Astrocyte (in vitro differentiated cells and primary cell): Measurements from ENCODE around the gene SF3B2. TPM values are rescaled to one million over a fixed set of nuclear protein-coding genes. Genes with fewer than 3 reads are reported as not detected.

ENCODE experiments used
- DNase-seq: peaks from one replicate; pipeline ENCODE4 v3.0.0-alpha.2; 2010; ENCODE audit warnings: low read depth
- FAIRE-seq: peaks from 2 replicates; lab custom pipeline; 2011; peaks lifted over from hg19 to GRCh38; lab: Jason Lieb, UNC
- H2AFZ ChIP-seq: 2 replicates; pipeline ENCODE4 v1.6.0; 2012; ENCODE audit warnings: low read depth, low read length, inconsistent platforms
- H3K27ac ChIP-seq: 2 replicates; pipeline ENCODE4 v1.5.1; 2011; ENCODE audit warnings: low read depth, low read length, inconsistent platforms
- H3K27me3 ChIP-seq: 2 replicates; pipeline ENCODE4 v1.6.0; 2011; ENCODE audit warnings: low read length, inconsistent platforms; ENCODE audit not compliant: insufficient read depth
- H3K36me3 ChIP-seq: 2 replicates; pipeline ENCODE4 v1.5.1; 2011; ENCODE audit warnings: low read length, inconsistent platforms; ENCODE audit not compliant: insufficient read depth
- H3K4me1 ChIP-seq: 2 replicates; pipeline ENCODE4 v1.5.1; 2011; ENCODE audit warnings: low read length, inconsistent platforms; ENCODE audit not compliant: insufficient read depth
- H3K4me2 ChIP-seq: 2 replicates; pipeline ENCODE4 v1.6.0; 2012; ENCODE audit warnings: low read length, inconsistent platforms
- H3K4me3 ChIP-seq: 2 replicates; pipeline ENCODE4 v1.5.1; 2011; ENCODE audit warnings: low read depth, mild to moderate bottlenecking, low read length, inconsistent platforms; ENCODE audit not compliant: insufficient read depth
- H3K79me2 ChIP-seq: 2 replicates; pipeline ENCODE4 v1.6.0; 2012; ENCODE audit warnings: mild to moderate bottlenecking, low read length, inconsistent platforms; ENCODE audit not compliant: insufficient read depth
- H3K9ac ChIP-seq: 2 replicates; pipeline ENCODE4 v1.6.0; 2012; ENCODE audit warnings: mild to moderate bottlenecking, low read length, inconsistent platforms
- H3K9me3 ChIP-seq: 2 replicates; pipeline ENCODE4 v1.5.1; 2012; ENCODE audit warnings: low read depth, mild to moderate bottlenecking, low read length, inconsistent platforms; ENCODE audit not compliant: insufficient read depth
- H4K20me1 ChIP-seq: 2 replicates; pipeline ENCODE4 v1.6.0; 2012; ENCODE audit warnings: low read length, inconsistent platforms; ENCODE audit not compliant: insufficient read depth
- H3K27ac Mint-ChIP-seq: one replicate; pipeline ENCODE4 v1.8.0; 2021; ENCODE audit warnings: mild to moderate bottlenecking, mixed read lengths; ENCODE audit not compliant: unreplicated experiment
- H3K27me3 Mint-ChIP-seq: one replicate; pipeline ENCODE4 v1.8.0; 2021; ENCODE audit warnings: low read depth, mixed read lengths; ENCODE audit not compliant: unreplicated experiment
- H3K36me3 Mint-ChIP-seq: one replicate; pipeline ENCODE4 v1.8.0; 2021; ENCODE audit warnings: low read depth, mixed read lengths; ENCODE audit not compliant: unreplicated experiment
- H3K4me1 Mint-ChIP-seq: one replicate; pipeline ENCODE4 v1.8.0; 2021; ENCODE audit warnings: low read depth, mixed read lengths; ENCODE audit not compliant: unreplicated experiment
- H3K4me3 Mint-ChIP-seq: one replicate; pipeline ENCODE4 v1.8.0; 2021; ENCODE audit warnings: mild to moderate bottlenecking, moderate library complexity, mixed read lengths; ENCODE audit not compliant: unreplicated experiment
- H3K9me3 Mint-ChIP-seq: one replicate; pipeline ENCODE4 v1.8.0; 2021; ENCODE audit warnings: mild to moderate bottlenecking, mixed read lengths; ENCODE audit not compliant: unreplicated experiment
- EZH2 ChIP-seq: IDR thresholded peaks from 2 replicates; pipeline ENCODE4 v1.6.1; 2012; ENCODE audit warnings: mild to moderate bottlenecking, low read length, inconsistent platforms; ENCODE audit not compliant: insufficient read depth
- total RNA-seq: library from RNA; stranded (reverse); gene quantifications from 2 replicates; pipeline ENCODE4 v1.2.1, GENCODE V29; 2021
- TF ChIP-seq, protein P1 (sequence below): IDR thresholded peaks from 2 replicates; pipeline ENCODE4 v1.5.1; 2011; ENCODE audit warnings: low read depth, mild to moderate bottlenecking, inconsistent platforms, low read length, moderate library complexity; ENCODE audit not compliant: insufficient read depth

The SF3B2 gene
- total RNA-seq, 1 donor from 2014 or later: 170 TPM

GRCh38 chr11:66073669-66074068 is 21.5 kb downstream of the SF3B2 start:
- H3K4me3 Mint-ChIP-seq: no peak overlapping the region
- no peak overlapping the region for H2AFZ ChIP-seq

DNA sequence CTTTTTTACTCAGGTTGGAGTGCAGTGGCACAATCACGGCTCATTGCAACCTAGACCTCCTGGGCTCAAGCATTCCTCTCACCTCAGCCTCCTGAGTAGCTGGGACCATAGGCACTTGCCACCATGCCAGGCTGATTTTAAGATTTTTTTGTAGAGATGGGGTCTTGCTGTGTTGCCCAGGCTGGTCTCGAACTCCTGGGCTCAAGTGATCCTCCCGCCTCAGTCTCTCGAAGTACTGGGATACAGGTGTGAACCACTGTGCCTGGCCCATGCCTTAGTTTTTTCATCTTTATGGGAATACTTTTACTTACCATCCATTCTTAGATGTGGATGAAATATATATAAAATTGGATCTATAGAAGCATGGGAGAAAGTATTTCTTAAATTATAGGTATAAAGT is 23.1 kb downstream of the SF3B2 start:
- Mint-ChIP-seq H3K27me3 (no peaks in the 10 kb centered on the region), H3K4me1 (peaks cover 14% of the 10 kb centered on the region), H3K27ac (no peak overlapping the region), H3K4me3 (no peak overlapping the region), H3K9me3 (no peaks in the 10 kb centered on the region), H3K36me3 (peaks cover 19% of the 10 kb centered on the region)
- no peaks in the 10 kb centered on the region for H3K9me3 ChIP-seq
- H3K4me1 ChIP-seq: peaks cover 16% of the 10 kb centered on the region
- no peak overlapping the region for H3K4me2 ChIP-seq
- H3K4me3 ChIP-seq: no peak overlapping the region
- no peak overlapping the region for H3K9ac ChIP-seq
- H3K36me3 ChIP-seq: peaks cover 16% of the 10 kb centered on the region
- H3K79me2 ChIP-seq: peaks cover 88% of the 10 kb centered on the region
- H4K20me1 ChIP-seq: peaks cover 65% of the 10 kb centered on the region
- no peaks in the 10 kb centered on the region for H3K27me3 ChIP-seq
- H3K27ac ChIP-seq: no peak overlapping the region
- no peak overlapping the region for H2AFZ ChIP-seq
- FAIRE-seq (no peak), DNase-seq (no peak)
- TF ChIP-seq EZH2: no peak
- TF ChIP-seq, protein P1, sequence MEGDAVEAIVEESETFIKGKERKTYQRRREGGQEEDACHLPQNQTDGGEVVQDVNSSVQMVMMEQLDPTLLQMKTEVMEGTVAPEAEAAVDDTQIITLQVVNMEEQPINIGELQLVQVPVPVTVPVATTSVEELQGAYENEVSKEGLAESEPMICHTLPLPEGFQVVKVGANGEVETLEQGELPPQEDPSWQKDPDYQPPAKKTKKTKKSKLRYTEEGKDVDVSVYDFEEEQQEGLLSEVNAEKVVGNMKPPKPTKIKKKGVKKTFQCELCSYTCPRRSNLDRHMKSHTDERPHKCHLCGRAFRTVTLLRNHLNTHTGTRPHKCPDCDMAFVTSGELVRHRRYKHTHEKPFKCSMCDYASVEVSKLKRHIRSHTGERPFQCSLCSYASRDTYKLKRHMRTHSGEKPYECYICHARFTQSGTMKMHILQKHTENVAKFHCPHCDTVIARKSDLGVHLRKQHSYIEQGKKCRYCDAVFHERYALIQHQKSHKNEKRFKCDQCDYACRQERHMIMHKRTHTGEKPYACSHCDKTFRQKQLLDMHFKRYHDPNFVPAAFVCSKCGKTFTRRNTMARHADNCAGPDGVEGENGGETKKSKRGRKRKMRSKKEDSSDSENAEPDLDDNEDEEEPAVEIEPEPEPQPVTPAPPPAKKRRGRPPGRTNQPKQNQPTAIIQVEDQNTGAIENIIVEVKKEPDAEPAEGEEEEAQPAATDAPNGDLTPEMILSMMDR: no peak

More at GRCh38 chr11:66073669-66074068, 21.5 kb downstream of the SF3B2 start:
- TF ChIP-seq, protein P1: no peak
- TF ChIP-seq EZH2: no peak
- H3K27me3 Mint-ChIP-seq: no peaks in the 10 kb centered on the region
- no peak overlapping the region for H3K27ac ChIP-seq
- peaks cover 60% of the 10 kb centered on the region for H4K20me1 ChIP-seq
- H3K36me3 ChIP-seq: peaks cover 19% of the 10 kb centered on the region
- FAIRE-seq: no peak
- no peak overlapping the region for H3K9ac ChIP-seq
- no peaks in the 10 kb centered on the region for H3K9me3 Mint-ChIP-seq
- H3K36me3 Mint-ChIP-seq: peaks cover 14% of the 10 kb centered on the region
- no peak overlapping the region for H3K4me3 ChIP-seq
- no peaks in the 10 kb centered on the region for H3K9me3 ChIP-seq
- DNase-seq: no peak
- H3K27me3 ChIP-seq: no peaks in the 10 kb centered on the region
- no peak overlapping the region for H3K27ac Mint-ChIP-seq
- peaks cover 20% of the 10 kb centered on the region for H3K4me1 Mint-ChIP-seq
- peaks cover 77% of the 10 kb centered on the region for H3K79me2 ChIP-seq
- H3K4me1 ChIP-seq: peaks cover 25% of the 10 kb centered on the region
- no peak overlapping the region for H3K4me2 ChIP-seq

- H3K4me3 ChIP-seq: no peak overlapping the region
- FAIRE-seq (no peak), DNase-seq (peak; percentile 26)
- Mint-ChIP-seq H3K4me1 (peaks cover 26% of the 10 kb centered on the region), H3K4me3 (no peak overlapping the region), H3K27ac (no peak overlapping the region), H3K9me3 (no peaks in the 10 kb centered on the region), H3K36me3 (peaks cover 19% of the 10 kb centered on the region), H3K27me3 (no peaks in the 10 kb centered on the region)
- peaks cover 16% of the 10 kb centered on the region for H3K36me3 ChIP-seq
- peaks cover 89% of the 10 kb centered on the region for H3K79me2 ChIP-seq
- H3K4me2 ChIP-seq: no peak overlapping the region
- H3K27me3 ChIP-seq: no peaks in the 10 kb centered on the region
- TF ChIP-seq, protein P1: no peak
- no peak for TF ChIP-seq EZH2
- peaks cover 24% of the 10 kb centered on the region for H3K4me1 ChIP-seq
- H2AFZ ChIP-seq: no peak overlapping the region
- no peaks in the 10 kb centered on the region for H3K9me3 ChIP-seq
- H4K20me1 ChIP-seq: peaks cover 69% of the 10 kb centered on the region
- H3K9ac ChIP-seq: no peak overlapping the region
- no peak overlapping the region for H3K27ac ChIP-seq
Observed at GRCh38 chr11:66076561-66076960, 24.4 kb downstream of the SF3B2 start.
